ENCODE data around the gene BCAS4.

- TF ChIP-seq CTCF (conservative IDR thresholded peaks at IDR 0.05 in 1 of 2, IDR thresholded peaks at IDR 0.05 in 1 of 2; ENCODE audit: low read depth in 1 of 2, low read length in 2 of 2) = no peak
- TF ChIP-seq EZH2 (IDR thresholded peaks at IDR 0.05; ENCODE audit: low read length, missing control alignments) = no peak
These were observed 121.4 kb downstream of the BCAS4 start for GRCh38 chr20:50916257-50916656.

All from fibroblast of lung (primary cell).